Suprapubic skin (tissue), 4 donors: ENCODE measurements around the gene ECE1. TPM values are rescaled to one million over a fixed set of nuclear protein-coding genes. Genes with fewer than 3 reads are reported as not detected.
"Not testable (repeated sequence)": the region's sequence is repeated elsewhere in the genome, so short reads cannot be mapped to it uniquely, and the experiment has no call there.

Experiments used
- DNase-seq, 2 donors: peaks; one replicate each; pipeline ENCODE4 v3.0.0-alpha.2; 2019; ENCODE audit warnings: low spot score in 2 of 2
- H3K27ac ChIP-seq: fragments of 200-600 bp; sonication (generic); one replicate; pipeline ENCODE4 v1.5.1; 2019
- H3K27me3 ChIP-seq: fragments of 200-600 bp; sonication (generic); one replicate; pipeline ENCODE4 v1.5.1; 2019
- H3K36me3 ChIP-seq: fragments of 200-600 bp; sonication (generic); one replicate; pipeline ENCODE4 v1.5.1; 2019
- H3K4me1 ChIP-seq: fragments of 200-600 bp; sonication (generic); one replicate; pipeline ENCODE4 v1.5.1; 2019
- H3K4me3 ChIP-seq: fragments of 200-600 bp; sonication (generic); one replicate; pipeline ENCODE4 v1.5.1; 2019; ENCODE audit warnings: mild to moderate bottlenecking
- H3K9me3 ChIP-seq: fragments of 200-600 bp; sonication (generic); one replicate; pipeline ENCODE4 v1.5.1; 2019
- CTCF ChIP-seq, 2 donors: fragments of 200-600 bp in 1 of 2; fragments of 450-650 bp in 1 of 2; sonication (generic) in 1 of 2; IDR thresholded peaks; one replicate each; pipeline ENCODE4 v1.5.1; 2016 to 2019; ENCODE audit warnings: antibody characterized with exemption in 2 of 2, mild to moderate bottlenecking in 1 of 2, moderate library complexity in 1 of 2
- EP300 ChIP-seq: sonication (generic); formaldehyde crosslinking; IDR thresholded peaks from one replicate; pipeline ENCODE4 v1.6.1; 2017; ENCODE audit warnings: antibody characterized with exemption
- POLR2A ChIP-seq, 2 donors: fragments of 450-650 bp; IDR thresholded peaks; one replicate each; pipeline ENCODE4 v1.6.1; 2017; ENCODE audit warnings: antibody characterized with exemption in 2 of 2, mild to moderate bottlenecking in 2 of 2, moderate library complexity in 2 of 2
- POLR2AphosphoS5 ChIP-seq, 3 donors: sonication (generic); formaldehyde crosslinking; IDR thresholded peaks; one replicate each; pipeline ENCODE4 v1.6.1; 2017; ENCODE audit warnings: antibody characterized with exemption in 3 of 3
- WGBS: methylation state at CpG from one replicate; pipeline ENCODE4 v1.1.5; 2018; 5-methylcytosine and 5-hydroxymethylcytosine counted together
- total RNA-seq, 4 donors: library from RNA; depleted of rRNA; stranded (reverse); fragments of >200 nt; gene quantifications; one replicate each; pipeline ENCODE4 v1.1.0, GENCODE V29; 2016

Gene ECE1
- total RNA-seq, 4 donors from 2014 or later = 40.8 to 64.2 (median 55.3) TPM

GRCh38 chr1:21184276-21184675, 106.0 kb downstream of the ECE1 start:
- Histone ChIP-seq H3K4me1 (peaks cover 18% of the 10 kb centered on the region), H3K4me3 (no peak overlapping the region), H3K36me3 (no peaks in the 10 kb centered on the region), H3K27me3 (no peaks in the 10 kb centered on the region), H3K27ac (no peak overlapping the region), H3K9me3 (no peaks in the 10 kb centered on the region)
- WGBS = 17% methylated on average over 1 of the region's 1 CpG
- peak; percentile 6 to 53 for DNase-seq
- TF ChIP-seq POLR2A (IDR thresholded peaks at IDR 0.05) (no peak), EP300 (no peak), POLR2AphosphoS5 (IDR thresholded peaks at IDR 0.05) (no peak), CTCF (IDR thresholded peaks at IDR 0.05) (no peak)

GRCh38 chr1:21182181-21182731, 108.0 kb downstream of the ECE1 start:
- no peak for TF ChIP-seq CTCF (IDR thresholded peaks at IDR 0.05)
- TF ChIP-seq POLR2A (IDR thresholded peaks at IDR 0.05) = no peak
- no peak for TF ChIP-seq EP300
- TF ChIP-seq POLR2AphosphoS5 (IDR thresholded peaks at IDR 0.05) = no peak

GRCh38 chr1:21178271-21178670, 112.0 kb downstream of the ECE1 start:
- not testable (repeated sequence) for DNase-seq, H3K4me3 ChIP-seq, H3K9me3 ChIP-seq, H3K27me3 ChIP-seq, H3K27ac ChIP-seq, H3K36me3 ChIP-seq
- WGBS = 97% methylated on average over 16 of the region's 16 CpGs
- peaks cover 28% of the 10 kb centered on the region for H3K4me1 ChIP-seq

More at GRCh38 chr1:21182181-21182731, 108.0 kb downstream of the ECE1 start:
- H3K9me3 ChIP-seq = no peaks in the 10 kb centered on the region
- H3K27me3 ChIP-seq = no peaks in the 10 kb centered on the region
- WGBS = 85% methylated on average over 7 of the region's 7 CpGs
- H3K4me1 ChIP-seq = peaks cover 7% of the 10 kb centered on the region
- no peaks in the 10 kb centered on the region for H3K36me3 ChIP-seq
- H3K4me3 ChIP-seq = no peak overlapping the region
- DNase-seq = peak in 1 of 2 donors; percentile 77
- no peak overlapping the region for H3K27ac ChIP-seq

- 33% methylated on average over 4 of the region's 90 CpGs for WGBS
- peak; percentile 98 to 99 for DNase-seq
- TF ChIP-seq POLR2A (IDR thresholded peaks at IDR 0.05) (peak; percentile 13 to 61), CTCF (IDR thresholded peaks at IDR 0.05) (no peak), POLR2AphosphoS5 (IDR thresholded peaks at IDR 0.05) (peak in 2 of 3 donors; percentile 47 to 53)
- peak within 1 kb of the TSS; percentile 90 for H3K4me3 ChIP-seq
- H3K27ac ChIP-seq = peak within 1 kb of the TSS; percentile 92
- peaks cover 28% of the 10 kb centered on the region for H3K4me1 ChIP-seq
- H3K36me3 ChIP-seq = no peaks in the 10 kb centered on the region
- H3K9me3 ChIP-seq = no peaks in the 10 kb centered on the region
- no peaks in the 10 kb centered on the region for H3K27me3 ChIP-seq
These were observed 113.4 kb downstream of the ECE1 start, which contains the start of gene EIF4G3 for GRCh38 chr1:21176586-21177555. Gene EIF4G3, minus strand, starts transcription at chr1:21176897. Its CDS starts 174,155 bp downstream, at chr1:21002742.

GRCh38 chr1:21175670-21176581, 114.3 kb downstream of the ECE1 start:
- Histone ChIP-seq H3K27me3 (no peaks in the 10 kb centered on the region), H3K9me3 (no peaks in the 10 kb centered on the region), H3K27ac (peak overlapping the region; percentile 92), H3K4me1 (peaks cover 33% of the 10 kb centered on the region), H3K4me3 (peak overlapping the region; percentile 90), H3K36me3 (no peaks in the 10 kb centered on the region)
- TF ChIP-seq POLR2A (IDR thresholded peaks at IDR 0.05) = no peak
- TF ChIP-seq POLR2AphosphoS5 (IDR thresholded peaks at IDR 0.05) = no peak
- peak; percentile 72 to 78 for DNase-seq
- WGBS = 0% methylated on average over 4 of the region's 69 CpGs
